GM12878 (cell line): ENCODE data around the gene CDKN2A. TPM values are rescaled to one million over a fixed set of nuclear protein-coding genes. Genes with fewer than 3 reads are reported as not detected.

ENCODE experiments used
- ATAC-seq: fragments of 200-7000 bp; cut with Tn5 transposase; 3 replicates; pipeline ENCODE4 v1.9.1; 2020; ENCODE audit warnings: mild to moderate bottlenecking, moderate library complexity
- BruUV-seq: library from RNA; stranded (reverse); fragments of 400-500 nt; replicated peaks from 2 replicates; lab custom pipeline; 2021; lab: Mats Ljungman, UMichigan
- CTCF ChIA-PET: fragments of 300-600 bp; sonication (Branson Sonifier 250); formaldehyde crosslinking; extraction: SDS; loops from one replicate; lab custom pipeline; 2021; ENCODE audit warnings: inconsistent platforms; lab: Yijun Ruan, JAX
- POLR2A ChIA-PET: fragments of 350-600 bp; formaldehyde crosslinking; extraction: SDS; loops from one replicate; lab custom pipeline; 2021; ENCODE audit warnings: inconsistent platforms; lab: Charles Lee
- RAD21 ChIA-PET: fragments of 300-600 bp; sonication (Branson Sonifier 250); formaldehyde crosslinking; loops from one replicate; lab custom pipeline; 2023; ENCODE audit warnings: antibody characterized with exemption; ENCODE audit not compliant: unreplicated experiment; lab: Charles Lee
- SMC1A ChIA-PET: fragments of 300-600 bp; sonication (Branson Sonifier 250); formaldehyde crosslinking; loops from one replicate; lab custom pipeline; 2023; ENCODE audit not compliant: unreplicated experiment, uncharacterized antibody; lab: Charles Lee
- DNase-seq: peaks from one replicate; pipeline ENCODE4 v3.0.0-alpha.2; 2011; ENCODE audit warnings: low read depth, low spot score
- FAIRE-seq: peaks from 3 replicates; lab custom pipeline; 2011; peaks lifted over from hg19 to GRCh38; lab: Jason Lieb, UNC
- H2AFZ ChIP-seq: 2 replicates; pipeline ENCODE4 v1.6.0; 2011; ENCODE audit warnings: low read depth, low read length, control low read depth; ENCODE audit not compliant: control insufficient read depth
- H3K27ac ChIP-seq: 2 replicates; pipeline ENCODE4 v1.5.1; 2011; ENCODE audit warnings: control low read depth; ENCODE audit not compliant: control insufficient read depth, insufficient read depth
- H3K27me3 ChIP-seq, 2 experiments: replicated peaks in 1 of 2; 2 replicates each; pipeline versions ENCODE4 v1.6.0 to v1.6.1; 2011; ENCODE audit warnings: low read length in 1 of 2; ENCODE audit not compliant: control insufficient read depth in 2 of 2, insufficient read depth in 2 of 2
- H3K36me3 ChIP-seq, 2 experiments: 2 replicates each; pipeline ENCODE4 v1.5.1; 2011; ENCODE audit warnings: low read length in 1 of 2; ENCODE audit not compliant: control insufficient read depth in 2 of 2, insufficient read depth in 2 of 2
- H3K4me1 ChIP-seq: 2 replicates; pipeline ENCODE4 v1.6.1; 2011; ENCODE audit warnings: mild to moderate bottlenecking, low read length, moderate library complexity, mixed read lengths; ENCODE audit not compliant: control insufficient read depth, insufficient read depth
- H3K4me2 ChIP-seq: 2 replicates; pipeline ENCODE4 v1.6.0; 2011; ENCODE audit warnings: control low read depth; ENCODE audit not compliant: control insufficient read depth, insufficient read depth
- H3K4me3 ChIP-seq: fragments of 200-600 bp; sonication (generic); 2 replicates; pipeline ENCODE4 v1.5.1; 2016
- H3K79me2 ChIP-seq: 2 replicates; pipeline ENCODE4 v1.6.0; 2011; ENCODE audit warnings: low read length; ENCODE audit not compliant: control insufficient read depth, insufficient read depth
- H3K9ac ChIP-seq: 2 replicates; pipeline ENCODE4 v1.8.0; 2011; ENCODE audit warnings: low read length, control low read depth, mixed read lengths; ENCODE audit not compliant: control insufficient read depth, insufficient read depth
- H3K9me3 ChIP-seq: replicated peaks from 3 replicates; pipeline ENCODE4 v1.5.1; 2011; ENCODE audit warnings: mild to moderate bottlenecking, low read length; ENCODE audit not compliant: control insufficient read depth, insufficient read depth
- H4K20me1 ChIP-seq: 2 replicates; pipeline ENCODE4 v1.6.0; 2011; ENCODE audit not compliant: control insufficient read depth, insufficient read depth
- FOXM1 ChIP-seq: IDR thresholded peaks from 2 replicates; pipeline ENCODE4 v1.6.1; 2012; ENCODE audit warnings: low read depth, mild to moderate bottlenecking, inconsistent platforms, low read length, moderate library complexity
- MXI1 ChIP-seq: fragments of 150-350 bp; IDR thresholded peaks from 2 replicates; pipeline ENCODE4 v1.6.1; 2011; ENCODE audit warnings: low read depth, mild to moderate bottlenecking, inconsistent platforms, low read length, improper control_type of control experiment
- NFXL1 ChIP-seq: fragments of 450-650 bp; IDR thresholded peaks from 2 replicates; pipeline ENCODE4 v1.6.1; 2017; ENCODE audit warnings: antibody characterized with exemption, mild to moderate bottlenecking, borderline replicate concordance
- POLR2AphosphoS2 ChIP-seq: IDR thresholded peaks from 2 replicates; pipeline ENCODE4 v1.6.1; 2011; ENCODE audit warnings: low read depth, mild to moderate bottlenecking, low read length, improper control_type of control experiment, moderate library complexity
- RBBP5 ChIP-seq: fragments of 200-600 bp; sonication (generic); conservative IDR thresholded peaks from 2 replicates; pipeline ENCODE4 v1.6.1; 2016
- TCF7 ChIP-seq: IDR thresholded peaks from 2 replicates; pipeline ENCODE4 v1.6.1; 2014; ENCODE audit warnings: antibody characterized with exemption, borderline replicate concordance
- YBX1 ChIP-seq: fragments of 450-650 bp; IDR thresholded peaks from 2 replicates; pipeline ENCODE4 v1.6.1; 2016; ENCODE audit warnings: antibody characterized with exemption
- ZBTB40 ChIP-seq: fragments of 450-650 bp; IDR thresholded peaks from 2 replicates; pipeline ENCODE4 v1.6.1; 2016; ENCODE audit warnings: mild to moderate bottlenecking, moderate library complexity, borderline replicate concordance
- WGBS: methylation state at CpG from one replicate; pipeline ENCODE4 v1.1.6; 2016; ENCODE audit warnings: low lambda C conversion rate; ENCODE audit not compliant: insufficient replicate concordance, insufficient coverage; ENCODE audit errors: missing lambda C conversion rate; 5-methylcytosine and 5-hydroxymethylcytosine counted together
- in situ Hi-C: fragments of 300-500 bp; cut with MboI; formaldehyde crosslinking; loops from 9 replicates; pipeline ENCODE4 v1.14.3; 2018; ENCODE audit warnings: mixed read lengths
- intact Hi-C: fragments of 100-400 bp; cut with micrococcal nuclease; formaldehyde crosslinking; loops from one replicate; pipeline ENCODE4 v1.14.2; 2022; ENCODE audit not compliant: unreplicated experiment
- polyA plus RNA-seq, 11 experiments: library from polyadenylated mRNA; depleted of rRNA in 4 of 11; unstranded in 6 of 11; stranded (reverse) in 5 of 11; fragments of >200 nt; fragmentation: Nextera tagmentation in 4 of 11; fragmentation: Illumina TruSeq in 1 of 11; extraction: Ambion mirVana in 4 of 11; extraction: Trizol in 1 of 11; gene quantifications; 1 replicate in 1 of 11; 2 replicates in 10 of 11; pipeline versions ENCODE4 v1.2.1 to v1.2.3, GENCODE V29; 2011 to 2016; ENCODE audit warnings: inconsistent platforms in 2 of 11, missing spikeins in 2 of 11, low read depth in 1 of 11
- total RNA-seq, 4 experiments: library from RNA; depleted of rRNA in 3 of 4; stranded (reverse); fragments of >200 nt in 3 of 4; fragmentation: Illumina TruSeq in 1 of 4; extraction: Trizol in 1 of 4; gene quantifications; 2 replicates each; pipeline versions ENCODE4 v1.2.1 to v1.2.3, GENCODE V29; 2013 to 2021

Gene CDKN2A
- total and polyA plus RNA-seq, 10 of the 15 experiments (the other 5 are each of a cell fraction or from before 2014, with no cell fraction given): 0.84 to 41.2 (median 18.4) TPM

- SMC1A ChIA-PET: interaction anchor here (0.6 to 5.6 kb wide), 25 partner anchors 12 to 527 kb away, joined by 3 to 121 read pairs (median 5); partner anchors contain the start of gene CDKN2B-AS1
- peak; percentile 75 for FAIRE-seq
- peak overlapping the region; percentile 83 for H2AFZ ChIP-seq
- H3K4me1 ChIP-seq: peaks cover 12% of the 10 kb centered on the region
- peaks cover 0 to 2% of the 10 kb centered on the region in 2 experiments; a peak in 1 of 4 replicates for H3K27me3 ChIP-seq
- TF ChIP-seq MXI1 (0 out of 2 replicates have a peak, but pooled peaks have one; percentile 36), TCF7 (no peak)
- TF ChIP-seq, all 136 proteins: peak for 1
- 23% methylated on average over 8 of the region's 8 CpGs for WGBS
- Histone ChIP-seq H3K4me3 (peak overlapping the region; percentile 66; the same call in 1 of the 2 replicates), H3K36me3 (no peaks in the 10 kb centered on the region), H3K9ac (no peak overlapping the region), H3K27ac (no peak overlapping the region), H3K79me2 (no peaks in the 10 kb centered on the region), H4K20me1 (no peaks in the 10 kb centered on the region), H3K4me2 (peak overlapping the region; percentile 85), H3K9me3 (no peaks in the 10 kb centered on the region)
- no peak for DNase-seq
- POLR2A ChIA-PET: interaction anchor here (0.5 to 1.5 kb wide), 2 partner anchors 196 to 661 kb away, joined by 3 to 4 read pairs; no protein-coding TSS in a partner anchor
- in situ Hi-C loops (loop anchor here (5.0 kb wide), 1 partner anchor 191 kb away; no protein-coding TSS in a partner anchor), intact Hi-C loops (loop anchor here (1.0 to 5.0 kb wide), 2 partner anchors 176 to 194 kb away; no protein-coding TSS in a partner anchor)
- BruUV-seq: no TSS peak
- no peak for ATAC-seq
- RAD21 ChIA-PET: interaction anchor here (0.7 to 3.3 kb wide), 21 partner anchors 11 to 444 kb away, joined by 3 to 49 read pairs (median 4); partner anchors contain the start of genes CDKN2A, CDKN2B-AS1 and MTAP
- CTCF ChIA-PET: interaction anchor here (0.7 to 6.1 kb wide), 44 partner anchors 9 to 826 kb away, joined by 3 to 179 read pairs (median 4); partner anchors contain the start of genes CDKN2A and CDKN2B-AS1
Measured at GRCh38 chr9:22008384-22008716, 14.2 kb upstream of the CDKN2A start.

GRCh38 chr9:22005702-22006606, 11.8 kb upstream of the CDKN2A start:
- H3K4me1 ChIP-seq: peaks cover 12% of the 10 kb centered on the region
- no peak overlapping the region for H2AFZ ChIP-seq
- H3K9ac ChIP-seq: no peak overlapping the region
- SMC1A ChIA-PET: interaction anchor here (1.5 to 5.6 kb wide), 4 partner anchors 23 to 195 kb away, joined by 4 to 121 read pairs (median 30); no protein-coding TSS in a partner anchor
- H3K36me3 ChIP-seq: no peaks in the 10 kb centered on the region
- no peak overlapping the region for H3K4me3 ChIP-seq
- intact Hi-C loops (loop anchor here (5.0 kb wide), 1 partner anchor 174 kb away; no protein-coding TSS in a partner anchor), in situ Hi-C loops (loop anchor here (5.0 kb wide), 1 partner anchor 189 kb away; no protein-coding TSS in a partner anchor)
- POLR2A ChIA-PET: no interaction called here
- no peak overlapping the region for H3K27ac ChIP-seq
- peak overlapping the region; percentile 31; the same call in 1 of the 2 replicates for H3K4me2 ChIP-seq
- RAD21 ChIA-PET: no interaction called here
- H3K79me2 ChIP-seq: no peaks in the 10 kb centered on the region
- FAIRE-seq: no peak
- WGBS: 85% methylated on average over 38 of the region's 44 CpGs
- H3K9me3 ChIP-seq: no peaks in the 10 kb centered on the region
- H4K20me1 ChIP-seq: no peaks in the 10 kb centered on the region
- no TSS peak for BruUV-seq
- DNase-seq: no peak
- CTCF ChIA-PET: interaction anchor here (1.2 to 6.1 kb wide), 7 partner anchors 13 to 233 kb away, joined by 4 to 179 read pairs (median 33); partner anchors contain the start of genes CDKN2A and CDKN2B-AS1
- peaks cover 0 to 2% of the 10 kb centered on the region in 2 experiments; a peak in 1 of 4 replicates for H3K27me3 ChIP-seq
- ATAC-seq: no peak
- TF ChIP-seq NFXL1: no peak
- TF ChIP-seq ZBTB40: no peak
- no peak for TF ChIP-seq RBBP5
- TF ChIP-seq YBX1: no peak
- no peak for TF ChIP-seq POLR2AphosphoS2
- no peak for TF ChIP-seq FOXM1
